ENCODE measurements around the gene HSD11B1L.

DNA sequence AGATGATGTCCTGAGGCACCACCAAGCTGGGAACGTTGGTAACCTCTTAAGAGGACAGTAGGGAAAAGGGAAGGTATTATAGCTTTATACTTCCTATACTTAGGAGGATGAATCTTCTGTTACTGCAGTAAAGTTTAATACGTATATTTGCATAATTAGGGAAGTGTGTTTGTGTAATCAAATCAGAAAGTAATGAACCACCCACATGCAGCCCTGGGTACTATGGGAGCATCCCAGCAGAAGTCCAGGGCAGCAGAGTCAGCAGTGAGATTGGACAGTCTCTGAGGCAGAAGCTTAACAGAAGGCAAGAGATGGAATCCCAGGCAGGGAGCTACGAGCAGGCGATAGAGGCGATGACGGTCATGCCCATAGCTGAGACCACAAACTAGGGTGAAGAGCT lies 45.4 kb upstream of the HSD11B1L start:
- no peak for TF ChIP-seq POLR2A (IDR thresholded peaks at IDR 0.05)
- TF ChIP-seq, protein P1, sequence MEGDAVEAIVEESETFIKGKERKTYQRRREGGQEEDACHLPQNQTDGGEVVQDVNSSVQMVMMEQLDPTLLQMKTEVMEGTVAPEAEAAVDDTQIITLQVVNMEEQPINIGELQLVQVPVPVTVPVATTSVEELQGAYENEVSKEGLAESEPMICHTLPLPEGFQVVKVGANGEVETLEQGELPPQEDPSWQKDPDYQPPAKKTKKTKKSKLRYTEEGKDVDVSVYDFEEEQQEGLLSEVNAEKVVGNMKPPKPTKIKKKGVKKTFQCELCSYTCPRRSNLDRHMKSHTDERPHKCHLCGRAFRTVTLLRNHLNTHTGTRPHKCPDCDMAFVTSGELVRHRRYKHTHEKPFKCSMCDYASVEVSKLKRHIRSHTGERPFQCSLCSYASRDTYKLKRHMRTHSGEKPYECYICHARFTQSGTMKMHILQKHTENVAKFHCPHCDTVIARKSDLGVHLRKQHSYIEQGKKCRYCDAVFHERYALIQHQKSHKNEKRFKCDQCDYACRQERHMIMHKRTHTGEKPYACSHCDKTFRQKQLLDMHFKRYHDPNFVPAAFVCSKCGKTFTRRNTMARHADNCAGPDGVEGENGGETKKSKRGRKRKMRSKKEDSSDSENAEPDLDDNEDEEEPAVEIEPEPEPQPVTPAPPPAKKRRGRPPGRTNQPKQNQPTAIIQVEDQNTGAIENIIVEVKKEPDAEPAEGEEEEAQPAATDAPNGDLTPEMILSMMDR (IDR thresholded peaks at IDR 0.05), result no peak

Measured in vagina (tissue), 2 donors.